DOHH2 (cell line): Measurements from ENCODE around the gene ATMIN.

Experiments
- H3F3A ChIP-seq: fragments of 200-600 bp; sonication (generic), shearing (Covaris generic); 2 replicates; pipeline ENCODE4 v1.6.0; 2016; ENCODE audit warnings: antibody characterized with exemption, mild to moderate bottlenecking; ENCODE audit not compliant: control insufficient read depth, insufficient read depth
- H3K27ac ChIP-seq: fragments of 200-600 bp; sonication (generic); 2 replicates; pipeline ENCODE4 v1.5.1; 2014; ENCODE audit warnings: low read depth, mild to moderate bottlenecking, low read length, moderate library complexity
- H3K27me3 ChIP-seq: fragments of 200-600 bp; sonication (generic); 2 replicates; pipeline ENCODE4 v1.6.1; 2014; ENCODE audit warnings: mild to moderate bottlenecking, low read length, mixed read lengths; ENCODE audit not compliant: control insufficient read depth
- H3K36me3 ChIP-seq: fragments of 200-600 bp; sonication (generic); 2 replicates; pipeline ENCODE4 v1.6.1; 2014; ENCODE audit warnings: mild to moderate bottlenecking, low read length, moderate library complexity, mixed read lengths; ENCODE audit not compliant: control insufficient read depth
- H3K4me1 ChIP-seq: fragments of 200-600 bp; sonication (generic); 2 replicates; pipeline ENCODE4 v1.6.1; 2014; ENCODE audit warnings: mild to moderate bottlenecking, low read length, mixed read lengths; ENCODE audit not compliant: control insufficient read depth
- H3K4me2 ChIP-seq: fragments of 200-600 bp; sonication (generic); 2 replicates; pipeline ENCODE4 v1.6.0; 2014; ENCODE audit warnings: mild to moderate bottlenecking, low read length, moderate library complexity
- H3K4me3 ChIP-seq: fragments of 200-600 bp; sonication (generic); 2 replicates; pipeline ENCODE4 v1.5.1; 2014; ENCODE audit warnings: mild to moderate bottlenecking, low read length, mixed read lengths
- H3K79me2 ChIP-seq: fragments of 200-600 bp; sonication (generic); 2 replicates; pipeline ENCODE4 v1.6.1; 2014; ENCODE audit warnings: mild to moderate bottlenecking, low read length, mixed read lengths; ENCODE audit not compliant: control insufficient read depth
- H3K9me2 ChIP-seq: fragments of 200-600 bp; sonication (generic); replicated peaks from 2 replicates; pipeline ENCODE4 v1.6.1; 2014; ENCODE audit warnings: mild to moderate bottlenecking, low read length, mixed read lengths; ENCODE audit not compliant: control insufficient read depth
- H3K9me3 ChIP-seq: fragments of 200-600 bp; sonication (generic); 2 replicates; pipeline ENCODE4 v1.6.1; 2014; ENCODE audit warnings: antibody characterized with exemption, low read length, mixed read lengths; ENCODE audit not compliant: control insufficient read depth, insufficient read depth
- H4K20me1 ChIP-seq: fragments of 200-600 bp; sonication (generic); 2 replicates; pipeline ENCODE4 v1.6.0; 2014; ENCODE audit warnings: low read depth, mild to moderate bottlenecking, antibody characterized with exemption, low read length, moderate library complexity; ENCODE audit not compliant: control insufficient read depth, insufficient read depth
- EZH2phosphoT487 ChIP-seq: fragments of 200-600 bp; sonication (generic); IDR thresholded peaks from 2 replicates; pipeline ENCODE4 v1.6.1; 2017; ENCODE audit warnings: borderline replicate concordance, mild to moderate bottlenecking, antibody characterized with exemption, low read length, moderate library complexity, mixed read lengths
- TF ChIP-seq, protein P1 (sequence below): fragments of 200-600 bp; sonication (generic); IDR thresholded peaks from one replicate; pipeline ENCODE4 v1.5.1; 2014; ENCODE audit warnings: antibody characterized with exemption, mild to moderate bottlenecking, low read depth, low read length; ENCODE audit not compliant: poor library complexity, severe bottlenecking

Gene ATMIN

DNA sequence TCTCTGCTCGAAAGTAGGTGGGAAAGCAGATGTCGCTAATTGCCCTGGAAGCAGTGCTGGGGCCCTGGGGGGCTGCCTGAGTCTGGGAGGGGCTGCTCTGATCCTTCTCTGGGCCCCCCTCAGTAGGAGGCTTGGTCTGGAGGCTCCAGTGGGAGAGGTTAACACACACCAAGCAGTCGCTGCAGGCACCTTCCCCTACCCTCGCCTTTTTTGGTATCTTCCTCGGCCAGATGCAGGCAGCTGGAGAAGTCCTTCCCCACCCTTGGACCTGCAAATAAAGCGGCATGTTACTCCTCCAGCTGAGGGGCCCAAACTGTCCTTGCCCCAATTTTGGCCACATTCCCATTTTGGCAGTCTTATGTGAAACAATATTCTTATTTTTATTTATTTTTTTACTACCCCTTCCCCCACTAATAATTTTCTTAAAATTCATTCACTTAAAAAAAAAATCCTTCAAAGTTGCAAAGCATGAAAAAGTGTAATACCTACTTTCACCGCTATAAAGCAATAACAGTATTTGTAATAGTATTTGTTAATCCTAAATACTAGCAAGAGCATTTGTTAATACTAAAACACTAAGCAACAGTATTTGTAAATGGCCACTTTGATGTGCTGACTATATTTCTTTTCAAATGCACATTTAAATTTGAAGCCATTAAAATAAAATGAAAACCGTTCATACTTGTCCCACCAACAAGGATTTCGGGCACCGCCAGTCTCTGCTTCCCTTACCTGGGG is 26.4 kb downstream of the ATMIN start:
- TF ChIP-seq EZH2phosphoT487: no peak
- TF ChIP-seq, protein P1, sequence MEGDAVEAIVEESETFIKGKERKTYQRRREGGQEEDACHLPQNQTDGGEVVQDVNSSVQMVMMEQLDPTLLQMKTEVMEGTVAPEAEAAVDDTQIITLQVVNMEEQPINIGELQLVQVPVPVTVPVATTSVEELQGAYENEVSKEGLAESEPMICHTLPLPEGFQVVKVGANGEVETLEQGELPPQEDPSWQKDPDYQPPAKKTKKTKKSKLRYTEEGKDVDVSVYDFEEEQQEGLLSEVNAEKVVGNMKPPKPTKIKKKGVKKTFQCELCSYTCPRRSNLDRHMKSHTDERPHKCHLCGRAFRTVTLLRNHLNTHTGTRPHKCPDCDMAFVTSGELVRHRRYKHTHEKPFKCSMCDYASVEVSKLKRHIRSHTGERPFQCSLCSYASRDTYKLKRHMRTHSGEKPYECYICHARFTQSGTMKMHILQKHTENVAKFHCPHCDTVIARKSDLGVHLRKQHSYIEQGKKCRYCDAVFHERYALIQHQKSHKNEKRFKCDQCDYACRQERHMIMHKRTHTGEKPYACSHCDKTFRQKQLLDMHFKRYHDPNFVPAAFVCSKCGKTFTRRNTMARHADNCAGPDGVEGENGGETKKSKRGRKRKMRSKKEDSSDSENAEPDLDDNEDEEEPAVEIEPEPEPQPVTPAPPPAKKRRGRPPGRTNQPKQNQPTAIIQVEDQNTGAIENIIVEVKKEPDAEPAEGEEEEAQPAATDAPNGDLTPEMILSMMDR: no peak
- Histone ChIP-seq H3K36me3 (no peaks in the 10 kb centered on the region), H4K20me1 (no peaks in the 10 kb centered on the region), H3K9me3 (no peaks in the 10 kb centered on the region), H3K9me2 (no peaks in the 10 kb centered on the region), H3K79me2 (no peaks in the 10 kb centered on the region), H3K4me3 (no peak overlapping the region), H3K4me2 (no peak overlapping the region), H3K4me1 (no peaks in the 10 kb centered on the region), H3K27me3 (no peaks in the 10 kb centered on the region), H3K27ac (no peak overlapping the region), H3F3A (no peaks in the 10 kb centered on the region)

DNA sequence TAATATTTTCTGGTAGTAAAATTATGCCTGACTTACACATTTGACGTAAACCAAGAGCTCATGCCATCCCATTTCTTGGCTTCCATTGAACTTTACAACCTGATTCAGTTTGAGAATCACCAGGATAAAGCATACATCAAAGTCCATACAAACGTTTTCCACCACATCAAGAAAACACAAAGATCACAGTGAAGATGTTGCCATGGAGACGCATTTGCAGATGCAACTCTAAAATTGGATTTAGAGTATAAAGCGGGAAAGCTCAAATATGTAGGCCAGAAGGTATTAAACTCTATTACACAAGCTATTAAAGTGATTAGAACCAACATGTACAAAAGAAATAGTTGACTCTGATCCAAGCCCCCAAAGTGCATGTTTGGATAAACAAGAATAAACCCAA is 31.0 kb downstream of the ATMIN start:
- no peaks in the 10 kb centered on the region for H3K4me1 ChIP-seq
- no peak overlapping the region for H3K4me2 ChIP-seq
- no peaks in the 10 kb centered on the region for H3K79me2 ChIP-seq
- H3K36me3 ChIP-seq: no peaks in the 10 kb centered on the region
- no peaks in the 10 kb centered on the region for H3K9me3 ChIP-seq
- H3K9me2 ChIP-seq: no peaks in the 10 kb centered on the region
- H3K27ac ChIP-seq: no peak overlapping the region
- H4K20me1 ChIP-seq: no peaks in the 10 kb centered on the region
- TF ChIP-seq EZH2phosphoT487: no peak
- TF ChIP-seq, protein P1: no peak
- H3K27me3 ChIP-seq: peaks cover 7% of the 10 kb centered on the region
- H3K4me3 ChIP-seq: no peak overlapping the region
- no peaks in the 10 kb centered on the region for H3F3A ChIP-seq

DNA sequence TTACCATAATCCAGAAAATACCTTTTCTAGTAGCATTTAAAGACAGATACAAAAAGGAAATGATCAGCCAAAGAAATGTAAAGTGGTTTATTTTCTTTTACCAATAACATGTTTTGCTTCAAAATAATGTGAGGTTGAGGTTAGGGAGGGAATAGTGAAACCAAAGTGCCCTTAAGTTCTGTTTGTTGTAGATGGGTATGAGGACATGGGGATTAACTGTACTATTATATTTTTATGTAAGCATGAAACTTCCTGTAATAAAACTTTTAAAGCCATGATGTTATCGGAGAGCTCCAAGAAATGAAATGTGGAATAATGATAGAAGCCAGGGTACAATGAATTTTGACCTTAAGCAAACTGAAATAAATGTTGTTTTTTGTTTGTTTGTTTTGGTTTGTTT is 31.5 kb downstream of the ATMIN start:
- no peak overlapping the region for H3K27ac ChIP-seq

More for the DNA sequence above, 31.5 kb downstream of the ATMIN start:
- Histone ChIP-seq H4K20me1 (no peaks in the 10 kb centered on the region), H3K4me3 (no peak overlapping the region), H3K36me3 (no peaks in the 10 kb centered on the region), H3K4me1 (no peaks in the 10 kb centered on the region), H3F3A (no peaks in the 10 kb centered on the region), H3K79me2 (no peaks in the 10 kb centered on the region), H3K4me2 (no peak overlapping the region), H3K9me3 (no peaks in the 10 kb centered on the region), H3K9me2 (no peaks in the 10 kb centered on the region), H3K27me3 (peaks cover 7% of the 10 kb centered on the region)
- TF ChIP-seq, protein P1: no peak
- TF ChIP-seq EZH2phosphoT487: no peak
